Measurements from ENCODE around the gene SMAD7. TPM values are rescaled to one million over a fixed set of nuclear protein-coding genes. Genes with fewer than 3 reads are reported as not detected.

The SMAD7 gene
- total RNA-seq, 1 donor from 2014 or later, result 24.3 TPM

DNA sequence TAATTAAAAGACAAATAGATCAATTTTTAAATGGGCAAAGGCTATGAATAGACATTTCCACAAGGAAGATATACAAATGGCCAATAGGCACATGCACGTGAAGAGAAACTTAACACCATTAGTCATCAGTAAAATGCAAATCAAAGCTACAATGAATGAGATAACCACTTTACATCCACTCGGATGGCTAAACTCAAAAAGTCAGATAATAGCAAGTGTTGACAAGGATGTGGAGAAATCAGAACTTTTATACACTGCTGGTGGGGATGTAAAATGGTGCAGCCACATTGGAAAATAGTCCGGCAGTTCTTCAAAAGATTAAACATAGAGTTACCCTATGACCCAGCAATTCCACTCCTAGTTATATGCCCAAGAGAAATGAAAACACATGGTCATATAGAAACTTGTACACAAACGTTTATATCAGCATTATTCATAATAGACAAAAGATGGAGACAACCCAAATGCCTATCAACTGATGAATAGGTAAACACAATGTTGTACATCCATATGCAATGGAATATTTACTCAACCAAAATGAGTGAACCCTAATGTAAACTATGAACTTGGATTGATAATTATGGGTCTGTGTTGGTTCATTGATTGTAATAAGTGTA is 51.1 kb downstream of the SMAD7 start:
- Mint-ChIP-seq H3K4me3 (ENCODE audit: low read depth) (no peak overlapping the region), H3K4me1 (ENCODE audit: low read depth) (no peaks in the 10 kb centered on the region), H3K27me3 (no peaks in the 10 kb centered on the region), H3K27ac (no peak overlapping the region), H3K36me3 (ENCODE audit: insufficient read depth) (no peaks in the 10 kb centered on the region), H3K9me3 (ENCODE audit: low read depth) (peaks cover 10% of the 10 kb centered on the region)
- no peak for DNase-seq (ENCODE audit: low spot score, unreplicated experiment)
- TF ChIP-seq, protein P1, sequence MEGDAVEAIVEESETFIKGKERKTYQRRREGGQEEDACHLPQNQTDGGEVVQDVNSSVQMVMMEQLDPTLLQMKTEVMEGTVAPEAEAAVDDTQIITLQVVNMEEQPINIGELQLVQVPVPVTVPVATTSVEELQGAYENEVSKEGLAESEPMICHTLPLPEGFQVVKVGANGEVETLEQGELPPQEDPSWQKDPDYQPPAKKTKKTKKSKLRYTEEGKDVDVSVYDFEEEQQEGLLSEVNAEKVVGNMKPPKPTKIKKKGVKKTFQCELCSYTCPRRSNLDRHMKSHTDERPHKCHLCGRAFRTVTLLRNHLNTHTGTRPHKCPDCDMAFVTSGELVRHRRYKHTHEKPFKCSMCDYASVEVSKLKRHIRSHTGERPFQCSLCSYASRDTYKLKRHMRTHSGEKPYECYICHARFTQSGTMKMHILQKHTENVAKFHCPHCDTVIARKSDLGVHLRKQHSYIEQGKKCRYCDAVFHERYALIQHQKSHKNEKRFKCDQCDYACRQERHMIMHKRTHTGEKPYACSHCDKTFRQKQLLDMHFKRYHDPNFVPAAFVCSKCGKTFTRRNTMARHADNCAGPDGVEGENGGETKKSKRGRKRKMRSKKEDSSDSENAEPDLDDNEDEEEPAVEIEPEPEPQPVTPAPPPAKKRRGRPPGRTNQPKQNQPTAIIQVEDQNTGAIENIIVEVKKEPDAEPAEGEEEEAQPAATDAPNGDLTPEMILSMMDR (IDR thresholded peaks at IDR 0.05; ENCODE audit: unreplicated experiment), result no peak

DNA sequence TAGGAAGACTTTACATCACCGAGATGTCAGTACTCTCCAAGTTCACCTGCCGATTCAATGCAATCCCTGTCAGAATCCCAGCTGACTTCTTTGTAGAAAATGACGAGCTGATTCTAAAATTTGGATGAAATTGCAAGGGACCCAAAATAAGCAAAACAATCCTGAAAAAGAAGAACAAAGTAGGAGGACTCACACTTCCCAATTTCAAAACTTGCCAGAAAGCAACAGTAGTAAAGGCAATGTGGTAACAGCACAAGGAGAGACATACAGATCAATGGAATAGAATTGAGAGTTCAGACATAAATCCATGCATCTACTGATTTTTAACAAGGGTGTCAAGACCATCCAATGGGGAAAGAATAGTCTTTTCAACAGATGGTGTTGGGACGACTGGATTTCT is 52.2 kb downstream of the SMAD7 start:
- H3K4me1 Mint-ChIP-seq (ENCODE audit: low read depth), result no peaks in the 10 kb centered on the region
- TF ChIP-seq, protein P1 (IDR thresholded peaks at IDR 0.05; ENCODE audit: unreplicated experiment), result no peak
- peaks cover 5% of the 10 kb centered on the region for H3K9me3 Mint-ChIP-seq (ENCODE audit: low read depth)
- no peak for DNase-seq (ENCODE audit: low spot score, unreplicated experiment)
- H3K4me3 Mint-ChIP-seq (ENCODE audit: low read depth), result no peak overlapping the region
- H3K36me3 Mint-ChIP-seq (ENCODE audit: insufficient read depth), result no peaks in the 10 kb centered on the region
- H3K27ac Mint-ChIP-seq, result no peak overlapping the region
- no peaks in the 10 kb centered on the region for H3K27me3 Mint-ChIP-seq

DNA sequence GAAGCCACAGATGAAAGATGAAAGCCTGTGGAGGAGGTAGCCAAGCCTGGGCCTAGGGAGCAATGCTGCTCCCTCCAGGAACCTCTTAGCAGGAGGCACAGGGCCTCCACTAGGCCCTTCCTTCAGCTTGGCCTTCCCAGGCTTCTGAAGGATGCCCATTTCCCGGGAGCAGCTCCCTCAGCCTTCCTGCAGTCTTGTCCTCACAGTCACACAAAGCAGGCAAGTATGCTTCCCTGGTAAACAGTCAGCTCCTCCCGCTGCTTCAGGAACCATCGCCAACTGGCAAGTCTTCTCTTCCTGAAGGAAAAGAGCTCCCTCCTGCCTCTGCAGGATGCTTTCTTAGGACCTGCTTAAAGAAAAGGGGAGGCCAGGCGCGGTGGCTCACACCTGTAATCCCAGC is 53.2 kb downstream of the SMAD7 start:
- TF ChIP-seq, protein P1 (IDR thresholded peaks at IDR 0.05; ENCODE audit: unreplicated experiment), result no peak
- no peaks in the 10 kb centered on the region for H3K36me3 Mint-ChIP-seq (ENCODE audit: insufficient read depth)
- no peaks in the 10 kb centered on the region for H3K27me3 Mint-ChIP-seq
- H3K9me3 Mint-ChIP-seq (ENCODE audit: low read depth), result peaks cover 5% of the 10 kb centered on the region
- peaks cover 1% of the 10 kb centered on the region for H3K4me1 Mint-ChIP-seq (ENCODE audit: low read depth)
- no peak overlapping the region for H3K27ac Mint-ChIP-seq
- no peak for DNase-seq (ENCODE audit: low spot score, unreplicated experiment)
- no peak overlapping the region for H3K4me3 Mint-ChIP-seq (ENCODE audit: low read depth)

DNA sequence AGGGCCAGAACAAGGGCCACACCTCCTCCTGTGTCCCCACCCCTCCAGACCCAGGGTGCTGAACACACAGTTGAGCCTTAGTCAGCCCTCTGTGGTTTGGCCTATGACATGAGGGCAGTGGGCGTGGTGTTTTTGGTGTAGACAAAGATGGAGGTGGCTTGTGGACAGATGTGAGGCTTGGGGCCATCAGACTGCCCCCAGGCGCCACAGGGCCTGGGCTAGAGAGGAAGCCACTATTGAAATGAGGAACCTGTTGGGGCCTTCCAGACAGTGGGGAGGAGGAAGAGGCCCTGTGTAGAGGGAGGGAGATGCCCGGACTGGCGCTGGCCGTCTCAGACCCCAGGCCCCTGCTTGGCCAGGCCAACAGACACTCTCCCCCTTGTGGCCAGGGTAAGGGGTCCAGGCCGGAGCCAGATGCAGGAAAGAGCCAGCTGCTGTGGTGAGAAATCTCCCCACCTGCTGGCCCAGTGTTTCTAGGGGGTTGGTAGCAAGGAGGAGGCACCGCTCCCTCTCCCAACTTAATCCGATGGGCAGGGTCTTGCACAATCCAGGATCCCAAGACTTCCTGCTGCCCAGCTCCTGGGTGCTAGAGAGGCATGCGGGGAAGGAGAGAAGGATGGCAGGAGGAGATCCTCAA is 53.8 kb downstream of the SMAD7 start:
- H3K4me1 Mint-ChIP-seq (ENCODE audit: low read depth), result peaks cover 1% of the 10 kb centered on the region
- H3K27ac Mint-ChIP-seq, result peak overlapping the region; percentile 80
- peaks cover 5% of the 10 kb centered on the region for H3K9me3 Mint-ChIP-seq (ENCODE audit: low read depth)
- H3K36me3 Mint-ChIP-seq (ENCODE audit: insufficient read depth), result no peaks in the 10 kb centered on the region
- H3K4me3 Mint-ChIP-seq (ENCODE audit: low read depth), result no peak overlapping the region
- H3K27me3 Mint-ChIP-seq, result no peaks in the 10 kb centered on the region
- TF ChIP-seq, protein P1 (IDR thresholded peaks at IDR 0.05; ENCODE audit: unreplicated experiment), result peak; percentile 45
- DNase-seq (ENCODE audit: low spot score, unreplicated experiment), result no peak

DNA sequence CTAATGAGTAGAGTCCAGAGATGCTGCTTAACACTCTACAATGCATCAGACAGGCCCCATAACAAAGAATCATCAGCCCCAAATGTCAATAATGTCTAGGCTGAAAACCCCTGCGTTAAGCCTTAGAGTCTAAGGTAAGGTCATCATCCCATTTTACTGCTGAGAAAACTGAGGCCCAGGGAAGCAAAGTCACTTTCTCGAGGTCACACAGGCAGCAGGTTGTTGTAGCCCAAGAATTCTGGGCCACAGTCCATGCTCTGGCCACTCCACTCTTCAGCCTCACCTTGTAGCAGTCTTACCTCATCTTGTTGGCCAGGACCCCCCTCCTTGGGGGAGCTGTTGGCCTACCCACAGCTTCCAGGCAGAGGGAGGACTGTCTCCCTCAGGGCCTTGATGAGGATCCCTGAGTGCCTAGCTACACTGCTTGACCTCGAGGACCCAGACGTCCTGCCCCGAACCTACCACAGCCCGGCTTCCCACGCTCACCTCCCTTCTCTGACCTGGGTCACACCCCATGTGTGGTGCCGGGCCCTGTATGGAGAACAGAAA is 54.4 kb downstream of the SMAD7 start:
- Mint-ChIP-seq H3K36me3 (ENCODE audit: insufficient read depth) (no peaks in the 10 kb centered on the region), H3K4me3 (ENCODE audit: low read depth) (no peak overlapping the region), H3K9me3 (ENCODE audit: low read depth) (peaks cover 5% of the 10 kb centered on the region), H3K27me3 (no peaks in the 10 kb centered on the region), H3K4me1 (ENCODE audit: low read depth) (peaks cover 1% of the 10 kb centered on the region), H3K27ac (peak overlapping the region; percentile 80)
- TF ChIP-seq, protein P1 (IDR thresholded peaks at IDR 0.05; ENCODE audit: unreplicated experiment), result no peak
- DNase-seq (ENCODE audit: low spot score, unreplicated experiment), result no peak
